ENCODE results near the gene TRMT10B.
"Not testable (repeated sequence)": the region's sequence is repeated elsewhere in the genome, so short reads cannot be mapped to it uniquely, and the experiment has no call there.

The TRMT10B gene

GRCh38 chr9:37751186-37751585 lies 2.4 kb upstream of the TRMT10B start:
- no peak for DNase-seq (ENCODE audit: low spot score)

- DNase-seq (ENCODE audit: low spot score), result not testable (repeated sequence)
Measured at GRCh38 chr9:37751704-37752103, 1.9 kb upstream of the TRMT10B start.

- not testable (repeated sequence) for DNase-seq (ENCODE audit: low spot score)
Measured at GRCh38 chr9:37752112-37752511, 1.5 kb upstream of the TRMT10B start.

GRCh38 chr9:37752642-37753488 lies 740 bp upstream of the TRMT10B start:
- no peak for DNase-seq (ENCODE audit: low spot score)

DNA sequence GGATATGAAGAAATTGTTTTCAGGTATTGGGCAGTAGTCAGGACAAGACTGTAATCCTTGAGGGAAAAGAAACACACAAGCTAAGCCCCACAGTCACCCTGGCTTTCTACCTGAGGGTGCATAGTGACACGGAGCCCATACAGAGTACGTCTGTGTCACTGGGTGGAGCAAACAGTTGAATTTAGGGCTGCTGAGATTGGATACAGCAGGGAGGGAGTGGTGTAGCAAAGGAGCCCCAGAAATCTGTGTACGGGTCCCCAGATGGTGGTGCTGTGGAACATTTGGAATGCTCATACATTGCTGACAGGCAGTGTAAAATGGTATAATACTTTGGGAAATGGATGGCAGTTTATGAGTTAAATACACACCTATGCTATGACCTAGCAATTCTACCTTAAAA lies 5.1 kb downstream of the TRMT10B start:
- no peak for DNase-seq (ENCODE audit: low spot score)

GRCh38 chr9:37760416-37761161 lies 7.0 kb downstream of the TRMT10B start:
- no peak for DNase-seq (ENCODE audit: low spot score)

GRCh38 chr9:37761511-37761910 lies 7.9 kb downstream of the TRMT10B start:
- DNase-seq (ENCODE audit: low spot score), result no peak

DNA sequence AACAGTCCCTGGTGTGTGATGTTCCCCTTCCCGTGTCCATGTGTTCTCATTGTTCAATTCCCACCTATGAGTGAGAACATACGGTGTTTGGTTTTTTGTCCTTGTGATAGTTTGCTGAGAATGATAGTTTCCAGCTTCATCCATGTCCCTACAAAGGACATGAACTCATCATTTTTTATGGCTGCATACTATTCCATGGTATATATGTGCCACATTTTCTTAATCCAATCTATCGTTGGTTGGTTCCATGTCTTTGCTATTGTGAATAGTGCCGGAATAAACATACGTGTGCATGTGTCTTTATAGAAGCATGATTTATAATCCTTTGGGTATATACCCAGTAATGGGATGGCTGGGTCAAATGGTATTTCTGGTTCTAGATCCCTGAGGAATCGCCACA lies 11.7 kb downstream of the TRMT10B start:
- not testable (repeated sequence) for DNase-seq (ENCODE audit: low spot score)

GRCh38 chr9:37769306-37769705 lies 15.7 kb downstream of the TRMT10B start:
- no peak for DNase-seq (ENCODE audit: low spot score)

GRCh38 chr9:37769995-37770394 lies 16.4 kb downstream of the TRMT10B start:
- no peak for DNase-seq (ENCODE audit: low spot score)

DNA sequence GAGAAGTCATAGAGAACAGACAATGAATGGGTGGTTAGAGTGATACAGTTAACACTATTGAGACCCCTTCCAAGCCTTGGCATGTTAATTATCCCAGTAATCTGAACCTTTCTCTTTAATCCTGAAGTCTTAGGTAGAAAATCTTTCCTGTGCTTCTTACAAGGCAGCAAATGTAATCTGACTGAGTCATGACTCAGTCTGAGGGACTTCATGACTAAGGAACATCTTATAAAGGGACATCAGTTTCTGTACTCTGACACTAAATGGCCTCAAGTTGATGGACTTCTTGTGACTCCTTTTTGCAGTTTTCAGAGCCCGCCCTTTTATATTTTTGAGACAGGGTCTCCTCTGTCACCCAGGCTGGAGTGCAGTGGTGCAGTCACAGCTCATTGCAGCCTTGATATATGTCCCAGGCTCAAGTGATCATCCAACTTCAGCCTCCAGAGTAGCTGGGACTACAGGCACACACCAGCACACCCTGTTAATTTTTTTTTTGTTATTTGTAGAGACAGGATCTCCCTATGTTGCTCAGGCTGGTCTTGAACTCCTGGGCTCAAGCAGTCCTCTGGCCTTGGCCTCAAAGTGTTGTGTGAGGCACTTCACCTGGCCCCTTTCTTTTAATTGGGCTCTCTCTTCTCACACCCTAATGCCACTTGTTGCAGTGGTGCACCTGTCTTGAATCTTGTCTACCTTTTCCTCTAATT lies 21.8 kb downstream of the TRMT10B start:
- DNase-seq (ENCODE audit: low spot score), result no peak

- no peak for DNase-seq (ENCODE audit: low spot score)
Measured at GRCh38 chr9:37776328-37776727, 22.7 kb downstream of the TRMT10B start.

- no peak for DNase-seq (ENCODE audit: low spot score)
Measured at GRCh38 chr9:37778534-37778933, 24.9 kb downstream of the TRMT10B start.

GRCh38 chr9:37784291-37784615 lies 30.6 kb downstream of the TRMT10B start:
- no peak for DNase-seq (ENCODE audit: low spot score)

- DNase-seq (ENCODE audit: low spot score), result peak; percentile 94
Measured at GRCh38 chr9:37784616-37785483, 31.2 kb downstream of the TRMT10B start, which contains the start of gene EXOSC3. Gene EXOSC3 (minus strand): TSS chr9:37785064. CDS start chr9:37785044, 20 bp downstream.

- DNase-seq (ENCODE audit: low spot score), result no peak
Measured at GRCh38 chr9:37787059-37787458, 33.5 kb downstream of the TRMT10B start.

GRCh38 chr9:37788332-37788731 lies 34.7 kb downstream of the TRMT10B start:
- no peak for DNase-seq (ENCODE audit: low spot score)

GRCh38 chr9:37790096-37790495 lies 36.5 kb downstream of the TRMT10B start:
- no peak for DNase-seq (ENCODE audit: low spot score)

DNA sequence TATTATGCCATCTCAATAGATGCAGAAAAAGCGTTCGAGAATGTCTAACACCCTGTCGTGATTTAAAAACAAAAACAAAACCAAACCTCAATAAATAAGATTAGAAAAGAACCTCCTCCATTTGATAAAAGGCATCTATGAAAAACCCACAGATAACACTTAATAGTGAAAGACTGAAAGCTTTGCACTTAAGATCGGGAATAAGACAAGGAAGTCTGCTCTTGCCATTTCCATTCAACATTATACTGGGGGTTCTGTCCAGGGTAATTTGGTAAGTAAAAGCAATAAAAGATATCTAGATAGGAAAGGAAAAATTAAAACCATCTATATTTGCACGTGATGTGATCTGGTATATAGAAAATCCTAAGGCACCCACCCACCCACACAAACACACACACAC lies 38.5 kb downstream of the TRMT10B start:
- DNase-seq (ENCODE audit: low spot score), result no peak

GRCh38 chr9:37796232-37796631 lies 42.6 kb downstream of the TRMT10B start:
- DNase-seq (ENCODE audit: low spot score), result no peak

GRCh38 chr9:37798677-37799076 lies 45.1 kb downstream of the TRMT10B start:
- no peak for DNase-seq (ENCODE audit: low spot score)

Measured in Ammon's horn (tissue), 1 donor.